GM12872 (cell line): Measurements from ENCODE around the gene MRPS27.

ENCODE experiments used
- TF ChIP-seq, protein P1 (sequence below): IDR thresholded peaks from 3 replicates; pipeline ENCODE4 v1.5.1; 2011; ENCODE audit warnings: low read depth, mild to moderate bottlenecking, low read length, moderate library complexity; ENCODE audit not compliant: insufficient read depth

MRPS27 gene

DNA sequence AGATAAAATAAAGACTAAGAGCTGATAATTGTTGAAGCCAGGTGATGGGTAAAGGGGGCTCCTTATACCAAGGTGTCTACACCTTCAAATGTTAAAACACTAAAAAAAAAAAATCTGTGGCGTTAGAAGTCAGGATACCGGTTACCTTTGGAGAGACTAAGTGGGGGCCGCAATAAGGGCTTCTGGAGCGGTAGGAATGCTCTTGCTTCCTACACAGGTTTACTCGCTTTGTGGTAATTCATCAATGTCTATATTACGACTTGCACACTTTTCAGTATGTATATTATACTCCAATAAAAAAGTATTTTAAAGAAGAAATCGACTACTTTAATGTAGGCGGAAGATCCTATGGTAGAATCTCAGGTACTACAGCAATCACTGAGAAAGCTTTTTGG, 12.5 kb downstream of the MRPS27 start:
- TF ChIP-seq, protein P1, sequence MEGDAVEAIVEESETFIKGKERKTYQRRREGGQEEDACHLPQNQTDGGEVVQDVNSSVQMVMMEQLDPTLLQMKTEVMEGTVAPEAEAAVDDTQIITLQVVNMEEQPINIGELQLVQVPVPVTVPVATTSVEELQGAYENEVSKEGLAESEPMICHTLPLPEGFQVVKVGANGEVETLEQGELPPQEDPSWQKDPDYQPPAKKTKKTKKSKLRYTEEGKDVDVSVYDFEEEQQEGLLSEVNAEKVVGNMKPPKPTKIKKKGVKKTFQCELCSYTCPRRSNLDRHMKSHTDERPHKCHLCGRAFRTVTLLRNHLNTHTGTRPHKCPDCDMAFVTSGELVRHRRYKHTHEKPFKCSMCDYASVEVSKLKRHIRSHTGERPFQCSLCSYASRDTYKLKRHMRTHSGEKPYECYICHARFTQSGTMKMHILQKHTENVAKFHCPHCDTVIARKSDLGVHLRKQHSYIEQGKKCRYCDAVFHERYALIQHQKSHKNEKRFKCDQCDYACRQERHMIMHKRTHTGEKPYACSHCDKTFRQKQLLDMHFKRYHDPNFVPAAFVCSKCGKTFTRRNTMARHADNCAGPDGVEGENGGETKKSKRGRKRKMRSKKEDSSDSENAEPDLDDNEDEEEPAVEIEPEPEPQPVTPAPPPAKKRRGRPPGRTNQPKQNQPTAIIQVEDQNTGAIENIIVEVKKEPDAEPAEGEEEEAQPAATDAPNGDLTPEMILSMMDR, result no peak

DNA sequence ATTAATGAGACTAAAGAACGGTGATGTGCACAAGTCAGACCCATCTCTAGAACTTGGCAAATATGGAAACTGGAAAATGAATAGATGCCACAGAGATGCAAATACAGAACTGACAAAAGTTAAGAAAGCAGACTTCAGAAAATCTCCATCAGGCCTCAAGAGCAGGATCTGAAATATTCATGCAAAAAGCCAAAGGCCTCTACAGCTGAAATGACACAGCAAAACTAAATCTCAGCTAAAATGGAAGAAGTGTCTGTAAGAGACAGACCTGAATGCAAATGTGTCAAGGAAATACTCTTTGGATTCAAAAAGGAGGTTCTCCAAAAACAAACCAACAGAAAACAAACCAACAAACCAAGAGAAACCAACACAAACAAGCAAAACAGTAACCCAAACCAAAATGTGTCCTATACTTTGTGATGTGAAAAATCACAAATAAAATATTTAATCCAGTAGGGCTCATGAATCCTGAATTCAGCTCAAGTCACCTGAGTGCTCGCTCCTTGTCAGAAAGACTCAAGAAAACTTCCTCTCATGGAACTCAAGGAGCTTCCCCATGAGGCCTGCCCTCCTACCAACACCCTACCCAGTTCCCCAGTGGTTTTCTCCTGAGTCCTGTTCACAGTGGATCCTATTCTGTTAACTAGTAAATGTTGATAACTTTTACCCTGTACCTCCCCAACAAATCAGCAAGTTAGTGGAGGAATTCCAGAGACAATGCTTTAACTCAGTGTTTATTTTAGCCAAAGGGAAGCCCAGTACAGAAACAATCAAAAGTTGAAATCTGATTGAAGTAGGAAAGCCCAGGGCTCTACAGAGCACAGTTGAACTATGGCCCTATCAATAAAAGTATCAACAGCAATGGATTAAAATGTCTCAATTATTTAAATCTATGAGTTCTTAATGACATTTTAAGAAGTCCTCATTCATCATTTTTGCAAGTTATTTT, 14.6 kb downstream of the MRPS27 start:
- TF ChIP-seq, protein P1, result no peak

DNA sequence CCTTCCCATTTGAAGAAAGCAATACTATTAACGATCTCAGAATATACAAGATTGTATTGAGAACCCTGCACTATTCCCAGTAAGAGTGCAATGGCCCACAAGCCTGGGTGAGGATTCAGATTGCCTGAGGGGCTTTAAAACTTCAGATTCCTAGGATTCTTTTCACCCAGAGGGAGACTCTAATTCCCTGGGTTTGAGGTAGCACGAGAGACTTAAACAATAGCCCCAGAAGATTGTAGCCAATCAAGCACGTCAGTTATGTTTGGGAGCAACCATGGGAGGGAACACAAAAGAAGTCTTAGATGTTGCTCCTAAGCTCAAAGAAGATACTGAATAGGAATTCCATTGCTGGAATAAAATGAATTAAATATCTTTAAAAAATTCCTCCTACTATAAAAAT, 17.9 kb downstream of the MRPS27 start:
- TF ChIP-seq, protein P1, result no peak

DNA sequence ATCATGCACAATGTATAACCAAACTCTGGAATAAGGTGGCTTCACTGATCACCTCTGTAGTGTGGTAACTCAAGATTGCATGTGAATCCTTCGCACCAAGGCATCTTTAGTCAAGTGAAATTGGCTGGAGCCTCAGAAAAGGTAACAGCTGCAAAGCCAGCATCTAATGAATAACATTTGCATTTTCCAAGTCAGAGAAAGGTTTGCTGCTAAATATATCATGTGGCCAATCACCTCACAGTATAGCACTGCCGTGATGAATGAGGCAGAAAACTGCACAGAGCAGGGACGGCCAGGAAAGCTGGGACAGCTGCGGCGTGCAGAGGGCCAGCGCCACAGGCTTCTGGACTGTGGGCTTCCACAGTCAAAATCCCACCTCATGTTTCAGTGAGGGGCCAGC, 18.5 kb downstream of the MRPS27 start:
- TF ChIP-seq, protein P1, result no peak

DNA sequence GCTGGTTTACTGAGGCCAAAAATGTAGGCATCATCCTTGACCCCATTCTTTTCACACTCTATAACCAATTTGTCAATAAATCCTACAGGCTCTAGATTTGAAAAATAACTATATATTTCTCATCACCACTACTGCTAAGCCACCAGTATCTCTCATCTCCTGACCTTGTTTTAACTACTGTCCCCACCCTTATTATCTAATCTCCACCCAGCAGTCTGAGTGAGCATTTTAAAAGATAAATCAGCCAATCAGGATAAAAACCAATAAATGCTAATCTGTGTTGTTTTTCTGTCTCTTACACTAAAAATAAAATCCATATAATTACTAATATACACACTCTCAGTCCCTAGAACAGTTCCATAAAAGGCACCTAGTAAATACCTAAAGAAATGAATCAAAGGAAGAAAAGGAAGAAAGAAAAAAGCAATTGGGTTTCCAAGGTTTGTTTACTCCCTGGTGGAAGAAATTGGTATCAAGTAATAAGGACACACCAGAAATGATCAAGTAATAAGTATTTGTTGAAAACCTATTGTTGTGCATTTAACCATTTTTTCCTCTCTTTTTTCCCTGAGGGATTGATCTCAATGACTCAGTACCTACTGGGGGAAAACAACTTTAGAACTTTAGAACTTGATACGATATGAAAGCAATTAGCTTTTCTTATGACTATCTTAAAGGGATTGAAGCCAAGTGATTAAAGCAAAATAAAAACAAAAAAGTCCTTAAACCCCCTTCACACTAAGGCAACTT, 19.3 kb downstream of the MRPS27 start:
- TF ChIP-seq, protein P1, result no peak

DNA sequence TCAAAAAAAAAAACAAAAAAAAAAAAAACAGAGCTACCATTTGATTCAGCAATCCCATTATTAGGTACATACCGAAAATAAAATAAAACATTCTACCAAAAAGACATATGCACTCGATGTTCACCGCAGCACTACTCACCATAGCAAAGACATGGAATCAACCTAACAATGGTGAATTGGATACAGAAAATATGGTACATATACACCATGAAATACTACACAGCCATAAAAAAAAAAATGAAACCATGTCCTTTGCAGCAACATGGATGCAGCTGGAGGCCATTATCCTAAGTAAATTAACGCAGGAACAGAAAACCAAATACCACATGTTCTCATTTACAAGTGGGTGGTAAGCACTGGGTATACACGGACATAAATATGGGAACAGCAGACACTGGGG, 21.3 kb downstream of the MRPS27 start:
- TF ChIP-seq, protein P1, result no peak

DNA sequence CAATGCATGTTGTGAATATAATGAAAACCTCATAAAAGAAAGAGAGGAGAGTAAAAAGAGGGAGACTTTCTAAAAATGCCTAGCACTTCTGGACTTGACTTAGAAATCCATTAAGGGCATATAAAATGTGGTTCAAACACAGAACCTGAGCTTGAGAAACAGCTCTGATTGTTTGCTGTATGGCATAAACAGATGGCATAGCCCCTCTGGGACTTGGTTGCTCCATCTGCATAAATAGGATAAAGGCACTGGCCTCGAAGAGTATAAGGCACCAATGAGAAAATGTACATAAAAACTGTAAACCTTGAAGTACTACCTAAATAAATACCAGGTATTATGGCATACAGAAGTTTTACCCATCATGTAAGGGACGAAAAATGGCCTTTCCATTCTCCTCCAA, 23.8 kb downstream of the MRPS27 start:
- TF ChIP-seq, protein P1, result no peak
